Hair follicle dermal papilla cell (primary cell): ENCODE data around the gene RAB11B. TPM values are rescaled to one million over a fixed set of nuclear protein-coding genes. Genes with fewer than 3 reads are reported as not detected.

ENCODE experiments used
- small RNA-seq: library from RNA; depleted of rRNA; stranded (forward); fragments of <200 nt; gene quantifications from one replicate; pipeline ENCODE3, GENCODE V24; 2012
- total RNA-seq: library from RNA; depleted of rRNA; stranded (reverse); fragments of >200 nt; gene quantifications from 2 replicates; pipeline ENCODE4 v1.2.3, GENCODE V29; 2012

The RAB11B gene
- 23.3 and 26.8 TPM in 2 replicates for total RNA-seq

DNA sequence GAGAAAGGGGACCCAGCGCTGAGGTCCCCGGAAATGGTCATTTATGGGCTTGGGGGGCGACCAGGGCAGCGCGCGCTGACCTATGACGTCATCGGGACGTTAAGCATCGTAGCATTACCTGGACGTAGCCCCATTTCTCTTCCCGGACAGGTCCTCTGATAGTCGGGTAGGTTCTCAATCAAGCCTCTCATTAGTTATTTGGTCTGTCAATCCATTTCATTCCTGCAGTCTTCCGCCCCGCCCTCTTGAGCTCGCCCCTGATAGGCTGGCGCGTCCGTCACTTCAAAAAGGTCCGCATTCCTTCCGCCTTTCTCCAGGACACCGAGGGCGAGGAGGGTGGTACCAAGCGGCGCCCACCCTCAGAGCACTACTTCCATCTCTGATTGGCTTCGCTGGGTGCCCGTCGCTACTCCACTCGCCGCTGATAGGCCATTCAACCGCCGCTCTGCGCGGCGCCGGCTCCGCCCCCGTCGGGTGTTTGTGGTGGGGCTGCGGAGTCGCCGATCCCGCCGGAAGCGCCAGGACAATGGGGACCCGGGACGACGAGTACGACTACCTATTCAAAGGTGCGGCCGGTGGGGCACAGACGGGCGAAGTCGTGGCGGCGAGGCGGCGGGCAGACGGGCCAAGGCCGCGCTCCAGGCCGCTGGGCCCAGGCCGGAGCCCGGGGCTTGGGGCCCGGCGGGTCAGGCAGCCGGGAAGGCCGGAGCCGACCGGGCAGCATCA is at the start of gene RAB11B:
TSS of gene RAB11B (plus strand) at position 470 of the 726 bp plus-strand sequence. CDS start at position 527, 57 bp downstream.

DNA sequence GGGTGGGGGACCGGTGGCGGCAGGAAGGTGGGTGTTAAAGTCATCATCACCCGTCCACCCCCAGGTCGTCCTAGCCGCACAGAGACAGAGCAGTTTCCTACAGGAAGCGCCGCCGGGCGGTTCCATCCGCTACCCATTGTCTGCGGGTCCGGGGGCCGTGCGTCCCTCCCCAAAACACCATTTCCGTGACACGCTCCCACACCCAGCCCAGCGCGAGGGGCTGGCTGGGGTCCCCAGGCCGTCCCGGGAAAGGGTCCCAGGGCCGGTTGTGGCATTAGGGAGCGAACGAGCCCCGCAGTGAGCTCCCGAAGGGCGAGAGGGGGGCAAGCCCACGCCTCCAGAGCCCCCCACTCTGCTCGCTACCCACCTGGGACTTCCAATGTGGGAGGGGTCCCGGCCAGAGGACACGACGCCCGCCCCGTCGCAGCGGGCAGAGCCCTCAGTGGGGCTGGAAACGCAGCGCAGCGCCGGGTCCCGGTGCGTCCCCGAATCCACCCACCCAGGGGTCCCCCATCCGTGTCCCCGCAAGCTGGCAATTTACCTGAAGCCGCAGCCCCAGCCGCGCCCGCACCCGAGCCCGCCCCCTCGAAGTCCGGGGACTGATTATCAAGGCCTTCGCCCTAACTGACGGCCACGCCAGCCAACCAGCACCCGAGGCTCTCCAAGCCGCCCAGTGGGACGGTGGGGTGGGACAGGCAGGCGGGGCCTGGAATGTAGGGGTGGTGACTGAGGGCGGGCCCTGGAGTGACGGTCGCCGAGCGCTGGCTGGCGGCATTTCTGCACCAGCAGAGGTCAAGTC is 47.3 kb upstream of the RAB11B start, which contains the start of gene KANK3:
TSS of gene KANK3 (minus strand) at position 579 of the 799 bp plus-strand sequence. CDS start 5,434 bp downstream, outside the sequence.

DNA sequence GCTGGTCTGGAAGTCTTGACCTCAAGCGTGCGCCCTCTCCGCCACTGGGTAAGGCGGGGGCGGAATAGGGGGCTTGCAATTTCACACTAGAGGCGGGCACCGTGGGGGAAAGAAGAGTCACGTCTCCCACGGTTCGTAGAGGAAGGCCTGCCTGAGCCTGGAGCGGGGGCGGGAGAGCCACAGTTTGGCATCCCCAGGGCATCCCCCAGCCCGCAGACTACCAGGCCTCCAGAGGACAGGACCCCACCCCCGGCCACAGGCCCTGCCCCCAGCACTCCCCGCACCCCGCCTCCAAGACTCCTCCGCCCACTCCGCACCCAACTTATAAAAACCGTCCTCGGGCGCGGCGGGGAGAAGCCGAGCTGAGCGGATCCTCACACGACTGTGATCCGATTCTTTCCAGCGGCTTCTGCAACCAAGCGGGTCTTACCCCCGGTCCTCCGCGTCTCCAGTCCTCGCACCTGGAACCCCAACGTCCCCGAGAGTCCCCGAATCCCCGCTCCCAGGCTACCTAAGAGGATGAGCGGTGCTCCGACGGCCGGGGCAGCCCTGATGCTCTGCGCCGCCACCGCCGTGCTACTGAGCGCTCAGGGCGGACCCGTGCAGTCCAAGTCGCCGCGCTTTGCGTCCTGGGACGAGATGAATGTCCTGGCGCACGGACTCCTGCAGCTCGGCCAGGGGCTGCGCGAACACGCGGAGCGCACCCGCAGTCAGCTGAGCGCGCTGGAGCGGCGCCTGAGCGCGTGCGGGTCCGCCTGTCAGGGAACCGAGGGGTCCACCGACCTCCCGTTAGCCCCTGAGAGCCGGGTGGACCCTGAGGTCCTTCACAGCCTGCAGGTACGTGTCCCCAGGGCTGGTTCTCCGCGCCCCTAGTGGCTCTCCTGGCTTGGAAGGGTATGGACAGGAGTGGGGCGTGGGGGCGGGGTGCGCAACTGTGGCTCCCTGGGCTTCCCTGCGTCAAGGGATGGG is 26.1 kb upstream of the RAB11B start, which contains the start of gene ANGPTL4:
TSS of gene ANGPTL4 (plus strand) at position 353 of the 969 bp plus-strand sequence. CDS start at position 520, 167 bp downstream.

DNA sequence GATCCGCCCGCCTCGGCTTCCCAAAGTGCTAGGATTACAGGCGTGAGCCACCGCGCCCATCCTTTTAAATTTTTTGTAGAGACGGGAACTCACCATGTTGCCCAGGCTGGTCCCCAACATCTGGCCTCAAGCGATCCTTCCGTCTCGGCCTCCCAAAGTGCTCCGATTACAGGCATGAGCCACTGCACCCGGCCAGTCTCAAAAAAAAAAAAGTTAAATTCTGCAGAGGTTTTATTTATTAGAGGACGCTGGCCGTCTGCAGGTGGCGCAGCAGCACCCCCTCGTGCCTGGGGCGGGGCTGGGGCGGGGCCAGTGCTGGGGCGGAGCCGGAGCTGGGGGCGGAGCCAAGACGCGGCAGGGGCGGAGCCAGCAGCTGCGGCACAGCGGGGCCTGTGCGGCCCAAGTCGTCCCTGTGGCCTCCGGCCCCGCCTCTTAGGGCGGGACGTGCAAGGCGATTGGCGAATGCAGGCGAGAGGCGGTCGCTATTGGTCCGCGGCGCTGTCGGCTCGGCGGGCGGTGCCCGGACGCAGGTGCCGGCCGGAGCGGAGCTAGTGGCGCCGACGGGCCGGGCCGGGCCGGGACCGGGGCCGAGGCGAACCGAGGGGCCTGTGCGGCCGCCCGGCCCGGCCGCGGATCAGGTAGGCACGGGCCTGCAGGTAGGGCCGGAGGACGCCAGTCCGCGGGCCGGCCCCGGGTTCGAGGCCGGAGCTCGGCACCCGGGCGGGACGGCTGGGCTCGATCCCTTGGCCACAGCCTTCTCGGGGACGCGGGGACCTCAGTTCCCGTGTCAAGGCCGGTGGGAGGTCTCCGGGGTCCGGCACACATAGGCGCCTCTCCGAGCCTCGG is 22.8 kb downstream of the RAB11B start, which contains the start of gene MARCHF2:
TSS of gene MARCHF2 (plus strand) at position 523 of the 846 bp plus-strand sequence. CDS start 8,536 bp downstream, outside the sequence.

DNA sequence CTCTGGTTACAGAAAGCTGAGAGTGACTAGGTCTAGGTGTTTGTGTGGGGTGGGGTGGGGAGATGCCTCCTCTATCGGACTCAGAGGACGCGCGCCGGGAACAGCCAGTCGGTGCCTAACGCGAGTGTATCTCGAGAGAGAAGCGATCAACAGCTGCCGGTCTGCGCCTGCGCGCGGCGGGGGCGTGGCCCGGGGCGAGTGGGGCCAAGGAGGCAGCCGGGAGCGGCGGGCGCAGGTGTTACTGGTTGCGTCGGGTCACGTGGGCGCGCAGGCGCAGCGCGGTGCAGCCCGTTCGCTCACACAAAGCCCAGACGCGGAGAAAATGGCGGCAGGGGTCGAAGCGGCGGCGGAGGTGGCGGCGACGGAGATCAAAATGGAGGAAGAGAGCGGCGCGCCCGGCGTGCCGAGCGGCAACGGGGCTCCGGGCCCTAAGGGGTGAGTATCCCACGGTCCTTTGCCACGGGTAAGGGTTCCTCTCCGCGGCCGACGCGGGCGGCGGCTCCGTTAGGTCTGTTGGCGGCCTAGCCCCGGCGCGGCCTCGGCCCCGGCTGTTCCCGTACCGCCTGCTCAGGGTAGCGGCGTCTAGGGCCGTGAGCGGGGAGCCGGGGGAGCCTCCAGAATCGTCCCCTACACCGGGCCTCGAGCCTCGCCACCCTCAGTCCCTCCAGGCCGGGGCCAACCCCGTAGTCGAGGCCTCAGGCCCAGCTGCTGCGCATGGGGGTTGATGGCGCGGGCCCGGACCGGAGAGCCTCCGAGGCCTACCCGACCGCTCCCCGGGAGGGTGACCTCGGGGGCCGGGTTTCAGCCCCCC is 54.7 kb downstream of the RAB11B start, which contains the start of gene HNRNPM:
TSS of gene HNRNPM (plus strand) at position 299 of the 811 bp plus-strand sequence. CDS start at position 323, 24 bp downstream.

Small RNA genes lying within 50 kb of the gene (small RNA-seq; reads per million reads assigned to genes)
- not detected for gene MIR4999

Other genes with a start within 250 kb of the RAB11B start
- gene FBN3, start 240.8 kb upstream of the RAB11B start, total RNA-seq = not detected in 2 replicates
- 1.8 and 1.9 TPM in 2 replicates for gene CERS4, start 181.0 kb upstream of the RAB11B start, total RNA-seq
- 18.2 and 24.7 TPM in 2 replicates for gene CD320, start 82.0 kb upstream of the RAB11B start, total RNA-seq
- gene NDUFA7, start 69.0 kb upstream of the RAB11B start, total RNA-seq = 5.7 and 20.6 TPM in 2 replicates
- 66.5 and 96.5 TPM in 2 replicates for gene RPS28, start 68.9 kb upstream of the RAB11B start, total RNA-seq
- gene KANK3, start 47.1 kb upstream of the RAB11B start, total RNA-seq = 0.16 and 0.61 TPM in 2 replicates
- gene ANGPTL4, start 26.2 kb upstream of the RAB11B start, total RNA-seq = 1.2 and 4.4 TPM in 2 replicates
- gene MARCHF2, start 22.9 kb downstream of the RAB11B start, total RNA-seq = 82.6 and 90.2 TPM in 2 replicates
- gene HNRNPM, start 54.6 kb downstream of the RAB11B start, total RNA-seq = 36.7 and 37.2 TPM in 2 replicates
- 0.12 and 0.32 TPM in 2 replicates for gene PRAM1, start 112.3 kb downstream of the RAB11B start, total RNA-seq
- gene ZNF414, start 123.8 kb downstream of the RAB11B start, total RNA-seq = 5.2 and 7.7 TPM in 2 replicates
- gene MYO1F, start 187.1 kb downstream of the RAB11B start, total RNA-seq = 0.85 and 2.8 TPM in 2 replicates
- 21.5 and 31.0 TPM in 2 replicates for gene ADAMTS10, start 220.4 kb downstream of the RAB11B start, total RNA-seq
- gene NFILZ, start 240.3 kb downstream of the RAB11B start, total RNA-seq = not detected in 2 replicates